Body of pancreas (tissue), 4 donors: Measurements from ENCODE around the gene PANK1.

Experiments
- POLR2A ChIP-seq, 3 donors: fragments of 450-650 bp; IDR thresholded peaks; one replicate each; pipeline ENCODE4 v1.6.1; 2016; ENCODE audit warnings: antibody characterized with exemption in 3 of 3, mild to moderate bottlenecking in 2 of 3
- TF ChIP-seq, protein P1 (sequence below), 7 experiments: fragments of 450-650 bp in 4 of 7; fragments of 200-600 bp in 3 of 7; sonication (generic) in 3 of 7; IDR thresholded peaks; one replicate each; pipeline ENCODE4 v1.5.1; 2016 to 2019; ENCODE audit warnings: antibody characterized with exemption in 7 of 7

GRCh38 chr10:89663144-89663543 lies 18.1 kb upstream of the PANK1 start:
- TF ChIP-seq, protein P1, sequence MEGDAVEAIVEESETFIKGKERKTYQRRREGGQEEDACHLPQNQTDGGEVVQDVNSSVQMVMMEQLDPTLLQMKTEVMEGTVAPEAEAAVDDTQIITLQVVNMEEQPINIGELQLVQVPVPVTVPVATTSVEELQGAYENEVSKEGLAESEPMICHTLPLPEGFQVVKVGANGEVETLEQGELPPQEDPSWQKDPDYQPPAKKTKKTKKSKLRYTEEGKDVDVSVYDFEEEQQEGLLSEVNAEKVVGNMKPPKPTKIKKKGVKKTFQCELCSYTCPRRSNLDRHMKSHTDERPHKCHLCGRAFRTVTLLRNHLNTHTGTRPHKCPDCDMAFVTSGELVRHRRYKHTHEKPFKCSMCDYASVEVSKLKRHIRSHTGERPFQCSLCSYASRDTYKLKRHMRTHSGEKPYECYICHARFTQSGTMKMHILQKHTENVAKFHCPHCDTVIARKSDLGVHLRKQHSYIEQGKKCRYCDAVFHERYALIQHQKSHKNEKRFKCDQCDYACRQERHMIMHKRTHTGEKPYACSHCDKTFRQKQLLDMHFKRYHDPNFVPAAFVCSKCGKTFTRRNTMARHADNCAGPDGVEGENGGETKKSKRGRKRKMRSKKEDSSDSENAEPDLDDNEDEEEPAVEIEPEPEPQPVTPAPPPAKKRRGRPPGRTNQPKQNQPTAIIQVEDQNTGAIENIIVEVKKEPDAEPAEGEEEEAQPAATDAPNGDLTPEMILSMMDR (IDR thresholded peaks at IDR 0.05): no peak
- TF ChIP-seq POLR2A (IDR thresholded peaks at IDR 0.05): no peak
